ENCODE results near the gene RAB4A. TPM values are rescaled to one million over a fixed set of nuclear protein-coding genes. Genes with fewer than 3 reads are reported as not detected.

RAB4A gene
- total RNA-seq, 3 donors from 2014 or later (not counting 1 experiment from before 2014, with no cell fraction given): 31.2 to 47.1 (median 31.6) TPM

- no peaks in the 10 kb centered on the region for H3K9me3 ChIP-seq (ENCODE audit: control insufficient read depth, insufficient read depth, low read length)
- Mint-ChIP-seq H3K27ac (no peak overlapping the region), H3K4me1 (peaks cover 7 to 10% of the 10 kb centered on the region in 2 donors), H3K9me3 (no peaks in the 10 kb centered on the region), H3K36me3 (no peaks in the 10 kb centered on the region), H3K4me3 (no peak overlapping the region), H3K27me3 (ENCODE audit: low read depth in 2 of 2) (peaks cover 29 to 47% of the 10 kb centered on the region in 2 donors)
- H3K4me1 ChIP-seq (ENCODE audit: control insufficient read depth, insufficient read depth, low read length): peaks cover 8% of the 10 kb centered on the region
- no peaks in the 10 kb centered on the region for H3K36me3 ChIP-seq (ENCODE audit: control insufficient read depth, insufficient read depth, low read length)
- H3K27ac ChIP-seq (ENCODE audit: low read length): no peak overlapping the region
- intact Hi-C loops (cut with micrococcal nuclease): no loop called here
- peaks cover 8% of the 10 kb centered on the region for H3K27me3 ChIP-seq (ENCODE audit: control insufficient read depth, insufficient read depth, low read length)
- WGBS (ENCODE audit: insufficient coverage): 34% methylated on average over 3 of the region's 4 CpGs
- H3K4me3 ChIP-seq (ENCODE audit: low read length): no peak overlapping the region
- ATAC-seq: peak in 1 of 3 donors; percentile 25
- no peak for DNase-seq
- no peak for TF ChIP-seq CTCF (IDR thresholded peaks at IDR 0.05)
Measured at GRCh38 chr1:229229721-229230139, 41.2 kb upstream of the RAB4A start.

GRCh38 chr1:229230140-229230892 is 40.6 kb upstream of the RAB4A start:
- Mint-ChIP-seq H3K27me3 (ENCODE audit: low read depth in 2 of 2) (peaks cover 33 to 52% of the 10 kb centered on the region in 2 donors), H3K36me3 (no peaks in the 10 kb centered on the region), H3K4me1 (peaks cover 7 to 10% of the 10 kb centered on the region in 2 donors), H3K27ac (no peak overlapping the region), H3K4me3 (no peak overlapping the region), H3K9me3 (no peaks in the 10 kb centered on the region)
- ATAC-seq: no peak
- TF ChIP-seq CTCF (IDR thresholded peaks at IDR 0.05): no peak
- Histone ChIP-seq H3K9me3 (ENCODE audit: control insufficient read depth, insufficient read depth, low read length) (no peaks in the 10 kb centered on the region), H3K27me3 (ENCODE audit: control insufficient read depth, insufficient read depth, low read length) (peaks cover 8% of the 10 kb centered on the region), H3K27ac (ENCODE audit: low read length) (no peak overlapping the region), H3K36me3 (ENCODE audit: control insufficient read depth, insufficient read depth, low read length) (no peaks in the 10 kb centered on the region), H3K4me1 (ENCODE audit: control insufficient read depth, insufficient read depth, low read length) (peaks cover 8% of the 10 kb centered on the region), H3K4me3 (ENCODE audit: low read length) (no peak overlapping the region)
- 36% methylated on average over 14 of the region's 14 CpGs for WGBS (ENCODE audit: insufficient coverage)
- intact Hi-C loops (cut with micrococcal nuclease): no loop called here
- no peak for DNase-seq

- Mint-ChIP-seq H3K4me3 (no peak overlapping the region), H3K36me3 (no peaks in the 10 kb centered on the region), H3K4me1 (peaks cover 7 to 10% of the 10 kb centered on the region in 2 donors), H3K9me3 (no peaks in the 10 kb centered on the region), H3K27me3 (ENCODE audit: low read depth in 2 of 2) (peaks cover 33 to 52% of the 10 kb centered on the region in 2 donors), H3K27ac (no peak overlapping the region)
- no peak overlapping the region for H3K4me3 ChIP-seq (ENCODE audit: low read length)
- 89% methylated on average over 9 of the region's 9 CpGs for WGBS (ENCODE audit: insufficient coverage)
- no peaks in the 10 kb centered on the region for H3K36me3 ChIP-seq (ENCODE audit: control insufficient read depth, insufficient read depth, low read length)
- no peak for TF ChIP-seq CTCF (IDR thresholded peaks at IDR 0.05)
- H3K27ac ChIP-seq (ENCODE audit: low read length): no peak overlapping the region
- no peak for ATAC-seq
- intact Hi-C loops (cut with micrococcal nuclease): no loop called here
- H3K9me3 ChIP-seq (ENCODE audit: control insufficient read depth, insufficient read depth, low read length): no peaks in the 10 kb centered on the region
- DNase-seq: no peak
- H3K4me1 ChIP-seq (ENCODE audit: control insufficient read depth, insufficient read depth, low read length): peaks cover 8% of the 10 kb centered on the region
- peaks cover 8% of the 10 kb centered on the region for H3K27me3 ChIP-seq (ENCODE audit: control insufficient read depth, insufficient read depth, low read length)
Measured at GRCh38 chr1:229230893-229231753, 39.8 kb upstream of the RAB4A start.
